Tibial nerve (tissue), 3 donors: Measurements from ENCODE around the gene ZNF519.
"Not testable (repeated sequence)": the region's sequence is repeated elsewhere in the genome, so short reads cannot be mapped to it uniquely, and the experiment has no call there.

Experiments used
- CTCF ChIP-seq, 5 experiments: fragments of 200-600 bp in 3 of 5; fragments of 450-650 bp in 2 of 5; sonication (generic) in 3 of 5; IDR thresholded peaks; one replicate each; pipeline ENCODE4 v1.5.1; 2016 to 2019; ENCODE audit warnings: antibody characterized with exemption in 5 of 5, mild to moderate bottlenecking in 3 of 5, moderate library complexity in 2 of 5
- POLR2A ChIP-seq, 2 donors: fragments of 450-650 bp; IDR thresholded peaks; one replicate each; pipeline ENCODE4 v1.6.1; 2017; ENCODE audit warnings: antibody characterized with exemption in 2 of 2, mild to moderate bottlenecking in 2 of 2, moderate library complexity in 2 of 2

- not testable (repeated sequence) for TF ChIP-seq CTCF, POLR2A (IDR thresholded peaks at IDR 0.05)
Observed at GRCh38 chr18:14172142-14173115, 40.2 kb upstream of the ZNF519 start.
